ENCODE results near the gene MARCHF2.
"Not testable (repeated sequence)": the region's sequence is repeated elsewhere in the genome, so short reads cannot be mapped to it uniquely, and the experiment has no call there.

The MARCHF2 gene

DNA sequence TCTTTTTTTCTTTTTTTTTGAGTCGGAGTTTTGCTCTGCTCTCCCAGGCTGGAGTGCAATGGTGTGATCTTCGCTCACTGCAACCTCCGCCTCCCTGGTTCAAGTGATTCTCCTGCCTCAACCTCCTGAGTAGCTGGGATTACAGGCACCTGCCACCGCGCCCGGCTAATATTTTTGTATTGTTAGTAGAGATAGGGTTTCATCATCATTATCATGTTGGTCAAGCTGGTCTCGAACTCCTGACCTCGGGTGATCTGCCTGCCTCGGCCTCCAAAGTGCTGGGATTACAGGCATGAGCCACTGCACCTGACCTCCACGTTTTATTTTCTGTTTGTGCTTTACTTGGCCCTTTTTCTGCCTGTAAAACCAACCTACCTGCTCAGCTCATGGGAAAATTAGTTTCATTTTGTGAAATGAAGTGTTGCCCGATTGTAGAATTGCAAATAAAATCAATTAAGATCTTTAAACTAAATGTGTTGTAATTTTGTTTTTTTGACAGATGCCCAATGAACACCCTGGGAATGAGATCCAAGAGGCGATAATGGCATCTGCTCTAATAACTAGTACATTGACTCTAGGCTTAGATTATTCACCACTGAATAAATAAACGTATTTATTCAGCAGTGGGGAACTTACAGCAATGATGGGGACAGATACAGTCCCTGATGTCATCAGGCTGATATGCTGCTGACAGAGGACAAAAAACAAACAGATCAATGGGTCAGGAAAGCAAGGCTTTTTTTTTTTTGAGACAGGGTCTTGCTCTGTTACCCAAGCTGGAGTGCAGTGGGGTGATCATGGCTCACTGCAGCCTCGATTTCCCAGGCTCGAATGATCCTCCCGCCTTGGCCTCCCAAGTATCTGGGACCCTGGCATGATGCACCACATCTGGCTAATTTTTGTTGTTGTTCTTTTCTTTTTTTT is 25.2 kb upstream of the MARCHF2 start:
- DNase-seq = no peak

- no peak for DNase-seq
These were observed 24.5 kb upstream of the MARCHF2 start for GRCh38 chr19:8388612-8388958.

- DNase-seq = peak; percentile 99
These were observed 23.1 kb upstream of the MARCHF2 start, which contains the start of gene RAB11B for GRCh38 chr19:8389891-8390616. TSS of gene RAB11B (plus strand) at chr19:8390360. CDS start at chr19:8390417, 57 bp downstream.

DNA sequence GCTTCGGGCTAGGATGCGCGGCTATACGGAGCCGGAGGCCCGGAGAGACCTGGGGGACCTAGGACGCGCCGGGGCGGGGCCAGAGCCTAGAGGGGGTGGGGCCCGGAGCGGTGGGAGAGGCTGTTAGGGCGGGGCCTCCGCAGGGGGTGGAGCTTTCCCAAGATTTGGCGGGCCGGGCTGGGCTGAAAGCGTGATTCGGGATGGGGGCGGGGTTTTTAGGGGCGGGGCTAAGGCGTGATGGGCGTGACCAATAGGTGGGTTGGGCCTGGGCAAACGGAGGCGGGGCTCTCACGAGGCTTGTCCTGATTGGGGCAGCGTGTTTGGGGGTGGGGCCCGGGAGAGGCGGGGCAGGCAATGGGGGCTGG is 22.5 kb upstream of the MARCHF2 start:
- DNase-seq = peak; percentile 90

GRCh38 chr19:8391198-8392016 is 21.7 kb upstream of the MARCHF2 start:
- no peak for DNase-seq

DNA sequence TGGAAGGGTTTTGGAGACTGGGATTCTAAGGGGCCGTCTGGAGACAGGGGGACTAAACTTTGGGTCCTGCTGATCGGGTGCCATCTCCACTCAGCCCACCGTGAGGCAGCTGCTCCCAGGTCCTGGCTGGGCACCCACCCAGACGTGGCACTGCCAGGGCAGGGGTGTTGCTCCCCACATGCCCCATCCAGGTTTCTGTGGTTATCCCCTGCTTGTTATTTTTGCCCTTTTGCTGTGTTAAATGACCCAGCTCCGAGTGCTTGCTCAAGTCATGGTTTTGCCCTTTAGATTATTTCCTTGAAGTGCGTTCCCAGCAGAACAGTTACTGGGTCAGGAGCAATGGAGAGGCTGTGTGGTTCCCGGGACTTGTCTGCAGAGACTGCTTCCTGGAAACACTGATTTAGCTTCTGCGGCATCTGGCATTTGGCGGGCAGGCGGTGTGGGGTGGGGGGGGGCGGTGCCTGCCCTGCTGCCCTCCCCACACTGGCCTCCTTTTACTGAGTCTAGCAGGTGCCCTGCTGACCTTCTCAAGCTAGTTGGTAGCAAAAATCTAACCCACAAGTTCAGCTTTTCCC is 21.0 kb upstream of the MARCHF2 start:
- no peak for DNase-seq

GRCh38 chr19:8393192-8393870 is 19.8 kb upstream of the MARCHF2 start:
- DNase-seq = no peak

DNA sequence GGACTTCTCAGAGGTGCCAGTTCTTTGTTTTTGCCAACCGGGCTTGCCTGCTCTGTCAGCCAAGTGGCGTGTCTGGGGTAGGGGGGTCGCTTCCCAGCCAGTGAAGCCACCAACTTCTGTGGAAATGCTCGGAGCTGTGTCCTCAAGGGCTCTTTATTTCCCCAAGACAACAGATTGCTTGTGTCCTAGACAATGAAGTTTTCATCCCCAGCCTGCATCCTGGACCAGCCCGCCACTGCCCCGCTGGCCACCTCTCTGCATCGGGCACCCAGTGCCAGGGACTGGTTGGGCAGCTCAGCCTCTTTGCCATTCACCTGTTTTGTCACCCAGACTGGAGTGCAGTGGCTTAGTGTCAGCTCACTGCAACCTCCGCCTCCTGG is 19.2 kb upstream of the MARCHF2 start:
- DNase-seq = no peak

- DNase-seq = no peak
These were observed 17.5 kb upstream of the MARCHF2 start for GRCh38 chr19:8395621-8396082.

DNA sequence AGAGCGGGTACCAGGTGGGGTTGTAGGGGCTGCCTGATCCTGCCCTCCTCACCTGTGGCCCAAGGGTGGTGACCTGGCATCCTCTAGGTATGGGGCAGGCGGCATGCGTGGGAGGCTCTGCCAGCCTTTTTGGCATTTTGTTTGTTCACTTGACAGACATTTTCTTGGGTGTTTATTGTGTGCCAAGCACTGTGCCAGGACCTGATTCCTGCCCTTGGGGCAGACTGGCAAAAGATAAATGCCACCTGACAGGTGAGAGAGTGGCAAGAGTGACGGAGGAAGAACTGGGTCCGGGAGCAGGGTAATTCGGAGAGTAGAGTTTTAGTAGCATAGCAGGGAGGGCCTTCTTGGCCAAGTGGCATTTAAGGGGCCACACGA is 16.9 kb upstream of the MARCHF2 start:
- DNase-seq = no peak

DNA sequence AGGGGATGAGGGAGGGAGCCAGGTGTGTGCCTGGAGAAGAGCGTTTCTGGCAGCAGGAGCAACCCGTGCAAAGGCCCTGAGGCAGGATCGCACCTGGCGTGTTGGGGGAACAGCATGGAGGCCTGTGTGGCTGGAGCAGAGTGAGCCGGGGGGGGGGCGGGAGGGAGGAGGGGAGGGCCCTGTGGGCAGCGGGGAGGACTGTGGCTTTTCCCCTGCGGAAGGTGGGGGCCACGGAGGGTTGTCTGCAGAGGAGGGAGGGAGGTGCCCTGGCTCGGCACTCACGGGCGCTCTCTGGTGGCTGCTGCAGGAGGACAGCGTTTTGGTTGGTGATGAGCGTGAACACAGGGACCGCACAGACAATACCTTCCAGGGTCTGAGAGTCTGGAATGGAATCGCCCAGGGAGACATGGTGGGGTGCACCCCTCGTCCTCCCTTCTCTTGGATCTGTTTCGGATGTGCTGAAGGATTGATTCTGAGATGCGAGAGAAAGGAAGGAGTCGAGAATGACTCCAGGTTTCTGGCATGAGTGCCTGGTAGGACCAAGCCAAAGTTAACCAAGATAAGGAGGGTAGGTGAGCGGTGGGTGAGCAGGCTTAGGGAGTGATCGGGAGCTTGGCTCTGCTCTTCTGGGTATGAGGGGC is 16.4 kb upstream of the MARCHF2 start:
- DNase-seq = peak; percentile 75

GRCh38 chr19:8397271-8397670 is 15.8 kb upstream of the MARCHF2 start:
- no peak for DNase-seq

GRCh38 chr19:8397746-8398310 is 15.3 kb upstream of the MARCHF2 start:
- no peak for DNase-seq

DNA sequence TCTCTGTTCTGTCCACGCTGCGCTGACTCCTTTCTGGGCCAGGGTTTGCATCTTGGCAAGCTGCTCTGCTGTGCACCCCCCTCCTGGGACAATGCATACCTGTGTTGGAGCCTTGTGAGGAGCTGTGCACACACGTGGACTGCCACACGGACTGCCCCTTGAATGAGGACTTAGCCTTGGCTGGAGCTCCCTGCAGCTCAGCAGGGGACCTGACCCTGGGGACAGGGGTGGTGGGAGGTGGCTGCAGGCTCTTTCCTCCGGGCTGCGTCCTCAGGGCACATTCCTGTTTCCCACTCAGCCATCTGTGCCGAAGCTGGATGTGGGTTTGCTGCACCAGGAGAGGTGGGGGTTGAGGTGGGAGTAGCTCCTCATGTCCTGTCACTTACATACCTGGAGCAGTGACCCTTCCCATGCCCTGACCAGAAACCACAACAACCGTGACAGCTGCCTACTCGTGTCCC is 14.8 kb upstream of the MARCHF2 start:
- no peak for DNase-seq

- no peak for DNase-seq
These were observed 13.4 kb upstream of the MARCHF2 start for GRCh38 chr19:8399681-8400188.

- no peak for DNase-seq
These were observed 11.1 kb upstream of the MARCHF2 start for GRCh38 chr19:8401981-8402411.

DNA sequence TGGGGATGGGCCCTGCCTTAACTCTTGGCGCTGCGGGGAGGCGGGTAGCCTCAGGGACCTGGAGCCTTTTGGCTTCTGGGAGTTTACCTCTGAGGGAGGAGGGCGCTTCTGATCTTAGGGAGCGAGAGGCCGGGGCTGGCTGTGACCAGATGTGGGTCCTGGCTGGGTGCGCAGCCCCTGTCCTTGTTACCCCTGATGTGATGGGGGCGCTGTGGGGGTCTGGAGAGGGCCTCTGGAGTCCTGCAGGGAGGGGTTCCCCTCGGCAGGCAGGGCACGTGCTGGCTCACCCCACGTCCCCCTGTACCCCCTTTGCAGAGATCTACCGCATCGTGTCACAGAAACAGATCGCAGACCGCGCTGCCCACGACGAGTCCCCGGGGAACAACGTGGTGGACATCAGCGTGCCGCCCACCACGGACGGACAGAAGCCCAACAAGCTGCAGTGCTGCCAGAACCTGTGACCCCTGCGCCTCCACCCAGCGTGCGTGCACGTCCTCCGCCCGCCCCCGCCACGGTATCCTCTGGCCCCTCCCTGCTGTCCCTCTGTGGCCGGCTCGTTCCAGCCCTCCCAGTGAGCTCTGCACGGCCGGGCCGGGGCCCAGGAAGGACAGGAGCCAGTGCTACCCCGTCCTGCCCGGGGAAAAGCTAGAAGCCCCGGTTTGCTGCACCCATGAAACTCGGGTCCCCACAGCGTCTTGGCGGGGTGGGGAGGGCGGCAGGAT is 9.8 kb upstream of the MARCHF2 start:
- no peak for DNase-seq

- no peak for DNase-seq
These were observed 9.3 kb upstream of the MARCHF2 start for GRCh38 chr19:8403820-8404109.

DNA sequence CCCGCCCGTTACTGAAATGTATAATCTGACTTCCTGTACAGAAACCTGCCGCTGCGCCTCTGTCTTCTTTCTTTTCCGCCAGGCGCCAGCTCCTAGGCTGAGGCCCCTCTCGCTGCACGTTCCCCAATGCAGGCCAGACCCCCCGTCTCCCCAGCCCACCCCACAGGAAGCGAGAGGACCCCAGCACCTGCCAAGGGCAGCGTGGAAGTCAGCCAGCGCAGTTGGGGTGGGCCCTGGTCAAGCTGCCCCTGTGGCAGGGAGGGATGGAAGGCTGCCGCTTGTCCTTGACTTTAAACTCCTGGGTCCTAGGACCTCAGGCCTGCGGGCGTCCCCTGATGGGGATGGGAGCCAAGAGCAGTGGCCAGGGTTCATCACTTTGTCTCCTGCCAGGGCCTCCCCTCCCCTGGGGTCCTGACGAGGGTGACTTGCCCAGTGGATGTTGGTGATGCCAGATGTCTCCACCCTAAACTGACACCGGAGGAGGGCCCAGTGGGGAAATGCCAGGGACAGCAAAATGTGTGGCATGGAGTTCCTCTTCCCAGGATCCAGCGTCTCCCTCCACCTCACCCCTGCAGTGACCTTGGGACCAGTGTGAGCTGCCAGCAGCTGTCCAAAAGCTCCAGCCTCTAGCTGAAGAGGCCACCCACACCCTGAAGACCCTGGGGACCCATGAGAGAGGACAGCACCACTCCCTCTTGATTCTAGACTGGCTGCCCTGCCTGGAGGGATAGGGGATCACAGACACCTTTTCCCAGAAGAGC is 8.5 kb upstream of the MARCHF2 start:
- DNase-seq = no peak

DNA sequence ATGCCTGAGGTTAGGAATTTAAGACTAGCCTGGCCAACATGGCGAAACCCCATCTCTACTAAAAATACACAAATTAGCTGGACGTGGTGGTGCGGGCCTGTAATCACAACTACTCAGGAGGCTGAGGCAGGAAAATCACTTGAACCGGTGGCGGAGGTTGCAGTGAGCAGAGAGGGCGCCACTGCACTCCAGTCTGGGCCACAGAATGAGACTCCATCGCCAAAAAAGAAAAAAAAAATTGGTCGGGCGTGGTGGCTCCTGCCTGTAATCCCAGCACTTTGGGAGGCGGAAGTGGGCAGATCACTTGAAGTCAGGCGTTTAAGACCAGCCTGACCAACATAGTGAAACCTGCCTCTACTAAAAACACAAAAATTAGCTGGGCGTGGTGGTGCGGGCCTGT is 2.4 kb upstream of the MARCHF2 start:
- not testable (repeated sequence) for DNase-seq
